Measurements from ENCODE around the gene SYT8.
"Not testable (repeated sequence)": the region's sequence is repeated elsewhere in the genome, so short reads cannot be mapped to it uniquely, and the experiment has no call there.

The SYT8 gene

DNA sequence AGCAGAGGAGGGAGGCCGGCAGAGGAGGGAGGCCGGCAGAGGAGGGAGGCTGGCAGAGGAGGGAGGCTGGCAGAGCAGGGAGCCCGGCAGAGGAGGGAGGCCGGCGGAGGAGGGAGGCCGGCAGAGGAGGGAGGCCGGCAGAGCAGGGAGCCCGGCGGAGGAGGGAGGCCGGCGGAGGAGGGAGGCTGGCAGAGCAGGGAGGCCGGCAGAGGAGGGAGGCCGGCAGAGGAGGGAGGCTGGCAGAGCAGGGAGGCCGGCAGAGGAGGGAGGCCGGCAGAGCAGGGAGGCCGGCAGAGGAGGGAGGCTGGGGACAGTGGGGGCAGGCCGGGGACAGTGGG lies 39.0 kb downstream of the SYT8 start:
- not testable (repeated sequence) for DNase-seq (ENCODE audit: low spot score)

- DNase-seq (ENCODE audit: low spot score) = not testable (repeated sequence)
Observed at GRCh38 chr11:1874441-1875092, 39.8 kb downstream of the SYT8 start.

GRCh38 chr11:1875093-1875850 lies 40.5 kb downstream of the SYT8 start:
- no peak for DNase-seq (ENCODE audit: low spot score)

GRCh38 chr11:1875851-1876301 lies 41.1 kb downstream of the SYT8 start:
- not testable (repeated sequence) for DNase-seq (ENCODE audit: low spot score)

DNA sequence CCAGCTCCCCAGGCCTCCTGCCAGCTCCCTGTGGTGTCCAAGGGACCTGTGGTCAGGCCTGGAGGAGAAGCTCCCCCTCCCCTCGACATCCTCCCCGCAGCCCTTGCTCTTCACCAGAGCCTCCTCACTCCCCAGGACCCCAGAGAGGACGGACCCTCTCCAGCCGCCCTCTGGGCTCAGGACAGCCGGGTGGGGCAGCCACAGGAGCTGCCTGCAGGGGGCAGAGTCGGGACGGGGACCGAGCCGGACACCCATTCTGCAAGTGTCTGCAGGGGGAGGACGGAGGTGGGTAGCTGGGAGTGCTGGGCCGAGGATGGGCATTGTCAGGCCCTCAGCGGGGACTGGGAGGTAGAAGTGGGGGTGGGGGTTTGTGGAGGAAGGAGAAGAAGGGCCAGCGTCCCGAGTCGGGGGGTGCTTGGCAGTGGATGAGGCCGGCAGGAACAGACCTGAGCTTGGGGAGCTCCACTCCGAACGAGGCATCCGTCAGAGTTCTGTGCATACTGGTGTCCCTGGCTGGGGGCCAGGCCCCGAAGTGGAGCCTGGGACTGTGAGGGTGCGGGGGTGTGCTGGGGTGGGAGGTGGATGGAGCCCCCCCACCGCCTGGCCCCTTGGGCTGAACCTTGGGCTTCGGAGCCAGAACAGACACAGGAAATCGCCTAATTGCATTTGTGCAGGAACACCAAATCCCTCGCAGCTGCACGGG lies 41.7 kb downstream of the SYT8 start:
- DNase-seq (ENCODE audit: low spot score) = no peak

GRCh38 chr11:1877211-1878136 lies 42.7 kb downstream of the SYT8 start:
- no peak for DNase-seq (ENCODE audit: low spot score)

DNA sequence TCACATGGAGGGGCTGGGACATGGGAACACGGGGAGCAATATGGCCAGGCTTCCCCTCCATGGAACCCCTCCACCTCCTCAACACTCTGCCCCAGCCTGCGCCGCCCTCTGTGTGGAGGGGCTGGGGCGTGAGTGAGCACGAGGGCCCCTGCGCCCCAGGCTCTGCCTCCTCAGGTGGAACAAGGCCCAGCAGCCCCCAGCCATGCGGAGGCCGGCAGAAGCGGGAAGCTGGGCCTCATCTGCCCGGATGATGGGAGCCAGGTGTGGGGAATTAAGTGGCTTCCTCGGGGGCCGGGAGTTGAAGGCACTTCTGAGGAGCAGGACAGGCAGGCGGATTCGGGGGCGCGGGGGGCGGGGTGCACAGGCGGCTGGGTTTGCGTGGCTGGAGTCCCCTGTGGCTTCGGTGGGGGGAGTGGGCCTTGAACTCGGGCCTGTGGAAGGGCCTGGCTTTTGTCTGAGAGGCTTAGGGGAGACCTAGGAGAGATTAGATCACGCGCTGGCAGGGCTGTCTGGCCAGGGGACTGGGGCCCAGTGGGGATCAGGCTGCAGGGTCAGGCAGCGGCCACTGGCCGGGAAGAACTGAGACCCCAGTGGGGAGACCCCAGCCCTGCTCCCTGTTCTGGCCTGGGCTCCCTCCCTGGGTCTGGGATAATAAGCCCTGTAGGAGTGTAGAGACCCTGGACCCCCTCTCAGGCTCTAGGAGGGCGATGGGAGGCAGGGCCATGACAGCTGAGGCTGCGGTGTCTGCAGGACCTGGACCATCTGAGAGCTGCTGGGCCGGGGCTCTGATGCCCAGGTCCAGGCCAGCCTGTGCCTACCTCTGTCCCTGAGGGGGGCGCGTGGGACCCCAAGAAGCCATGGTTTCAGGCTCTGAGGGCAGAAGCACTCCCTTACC lies 43.6 kb downstream of the SYT8 start:
- no peak for DNase-seq (ENCODE audit: low spot score)

GRCh38 chr11:1879342-1879940 lies 44.7 kb downstream of the SYT8 start:
- no peak for DNase-seq (ENCODE audit: low spot score)

GRCh38 chr11:1879941-1880720 lies 45.3 kb downstream of the SYT8 start:
- no peak for DNase-seq (ENCODE audit: low spot score)

DNA sequence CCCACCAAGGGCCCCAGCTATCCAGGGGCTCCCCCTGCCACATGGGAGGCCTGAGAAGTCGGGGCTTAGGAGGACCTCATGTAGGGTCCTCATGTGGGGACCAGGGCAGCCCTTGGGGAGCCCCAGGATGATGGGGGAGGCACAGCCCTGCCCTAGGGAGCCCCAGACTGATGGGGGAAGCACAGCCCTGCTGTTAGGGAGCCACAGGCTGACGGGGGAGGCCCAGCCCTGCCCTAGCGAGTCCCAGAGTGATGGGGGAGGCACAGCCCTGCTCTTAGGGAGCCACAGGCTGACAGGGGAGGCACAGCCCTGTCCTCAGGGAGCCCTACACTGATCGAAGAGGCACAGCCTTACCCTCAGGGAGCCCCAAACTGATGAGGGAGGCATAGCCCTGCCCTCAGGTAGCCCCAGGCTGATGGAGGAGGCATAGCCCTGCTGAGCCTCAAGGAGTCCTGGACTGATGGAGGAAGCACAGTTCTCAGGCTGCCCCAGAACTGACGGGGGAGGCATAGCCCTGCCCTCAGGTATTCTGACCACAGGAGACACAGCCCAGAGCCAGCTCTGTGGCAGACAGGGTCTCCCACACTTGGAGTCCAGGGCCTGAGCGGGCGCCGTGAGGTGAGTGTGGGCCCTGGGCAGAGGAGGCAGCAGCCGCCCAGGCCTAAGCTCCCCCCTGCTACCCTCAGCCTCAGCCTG lies 46.1 kb downstream of the SYT8 start:
- DNase-seq (ENCODE audit: low spot score) = no peak

DNA sequence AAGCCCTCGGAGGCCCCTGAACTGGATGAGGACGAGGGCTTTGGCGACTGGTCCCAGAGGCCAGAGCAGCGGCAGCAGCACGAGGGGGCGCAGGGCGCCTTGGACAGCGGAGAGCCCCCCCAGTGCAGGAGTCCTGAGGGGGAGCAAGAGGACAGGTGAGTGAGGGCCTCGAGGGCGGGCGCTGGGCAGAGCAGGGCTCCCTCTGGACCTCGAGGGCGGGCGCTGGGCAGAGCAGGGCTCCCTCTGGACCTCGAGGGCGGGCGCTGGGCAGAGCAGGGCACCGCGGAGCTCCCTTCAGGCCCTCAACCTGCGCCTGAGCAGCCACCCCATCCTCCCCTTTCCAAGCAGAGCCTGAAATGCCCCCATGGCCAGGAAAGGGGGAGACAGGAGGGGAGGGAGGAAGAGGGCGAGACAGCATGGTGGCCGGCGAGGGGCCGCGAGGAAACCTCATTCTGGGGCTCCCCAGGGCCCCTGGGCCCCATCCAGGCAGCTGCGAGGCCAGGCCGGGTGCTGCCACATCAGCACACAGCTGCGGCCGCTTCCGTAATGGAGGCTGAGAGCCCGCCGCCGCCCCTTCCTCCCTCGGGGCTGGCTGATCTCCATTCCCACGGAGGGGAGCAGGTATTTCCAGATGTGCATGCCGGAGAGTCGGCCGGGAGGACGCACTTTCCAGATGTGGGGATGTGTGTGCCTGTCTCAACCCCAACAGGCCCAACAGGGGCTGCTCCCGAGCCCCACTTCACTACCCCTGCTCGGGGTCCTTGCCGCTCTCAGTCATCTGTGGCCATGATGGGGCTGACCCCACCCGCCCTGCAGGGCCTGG lies 46.9 kb downstream of the SYT8 start:
- DNase-seq (ENCODE audit: low spot score) = no peak

DNA sequence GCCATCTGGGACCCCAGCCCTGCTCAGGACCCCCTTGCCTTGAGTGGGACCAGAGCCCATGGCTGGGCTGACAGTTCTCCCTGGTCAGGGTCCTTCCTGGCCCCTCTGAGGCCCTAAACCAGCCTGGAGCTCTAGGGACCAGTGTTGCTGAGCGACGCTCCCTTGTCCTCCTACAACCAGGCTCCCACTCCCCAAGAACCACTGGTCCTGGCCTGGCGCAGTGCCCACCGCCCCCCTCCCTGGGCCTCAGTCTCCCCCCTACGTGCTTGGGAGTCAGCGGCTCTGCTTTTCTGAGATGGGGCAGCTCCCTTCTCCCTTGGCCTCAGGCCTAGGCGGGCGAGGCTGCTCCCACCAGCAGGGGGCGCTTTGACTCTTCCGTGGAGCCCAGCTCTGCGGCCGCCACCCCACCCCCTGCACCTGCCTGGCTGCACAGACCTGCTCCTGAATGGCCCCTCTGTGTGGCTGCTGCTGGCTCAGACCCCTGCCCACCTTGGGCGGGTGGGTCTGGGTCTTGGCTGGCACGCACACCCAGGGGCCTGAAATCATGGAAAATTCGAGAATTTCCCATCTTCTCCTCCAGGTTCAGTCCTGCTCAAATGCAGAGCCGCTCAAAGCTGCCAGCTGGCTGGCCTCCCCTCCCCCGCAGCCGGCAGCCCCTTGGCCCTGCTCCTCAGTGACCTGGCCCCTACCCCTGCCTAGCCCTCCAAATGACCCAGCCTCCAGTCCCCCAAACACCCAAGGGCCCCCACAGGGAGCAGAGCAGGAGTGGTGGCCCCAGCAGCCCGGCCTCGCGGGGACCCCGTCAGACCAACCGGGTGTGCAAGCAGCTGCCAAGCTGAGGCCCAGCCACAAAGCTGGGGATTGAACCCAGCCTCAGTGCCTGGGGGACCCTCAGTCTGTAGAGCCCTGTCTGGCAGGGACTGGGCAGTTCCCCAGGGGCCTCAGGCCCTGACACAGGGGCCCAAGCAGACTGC lies 47.8 kb downstream of the SYT8 start:
- DNase-seq (ENCODE audit: low spot score) = peak; percentile 70

DNA sequence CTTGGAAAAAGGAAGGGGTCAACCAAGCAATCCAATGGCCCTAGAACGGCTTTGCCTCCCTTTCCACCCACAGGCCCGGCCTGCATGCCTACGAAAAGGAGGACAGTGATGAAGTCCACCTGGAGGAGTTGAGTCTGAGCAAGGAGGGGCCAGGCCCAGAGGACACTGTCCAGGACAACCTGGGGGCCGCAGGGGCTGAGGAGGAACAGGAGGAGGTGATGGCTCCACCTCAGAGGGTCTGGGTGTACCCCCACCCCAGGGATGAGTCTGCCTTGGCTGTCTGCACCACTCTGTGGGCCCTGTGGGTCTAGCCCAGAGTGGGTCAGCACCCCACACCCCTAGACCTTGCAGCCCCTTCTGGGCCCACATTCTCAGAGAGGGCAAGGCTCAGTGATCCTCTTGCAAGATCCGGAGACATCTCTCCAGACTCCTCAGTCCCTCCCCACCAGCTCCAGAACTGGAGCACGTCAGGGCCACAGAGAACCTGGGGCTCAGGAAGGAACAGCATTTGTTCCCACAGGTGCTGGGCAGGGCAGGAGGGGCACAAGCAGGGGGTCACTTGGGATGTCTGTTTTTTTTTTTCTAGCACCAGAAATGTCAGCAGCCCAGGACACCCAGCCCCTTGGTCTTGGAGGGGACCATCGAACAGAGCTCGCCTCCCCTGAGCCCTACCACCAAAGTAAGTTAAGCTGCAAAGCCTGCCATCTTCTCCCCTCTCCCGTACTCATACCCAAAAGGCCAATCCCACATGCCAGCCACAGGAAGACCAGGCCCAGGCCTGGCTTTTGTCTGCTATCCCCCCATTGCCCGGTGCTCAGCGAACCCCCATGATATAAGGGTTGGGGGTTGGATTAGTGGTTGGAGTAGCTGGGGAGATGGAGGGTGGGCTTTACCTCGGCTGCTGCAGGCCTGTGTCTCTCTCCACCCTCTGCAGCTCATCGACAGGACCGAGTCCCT lies 48.8 kb downstream of the SYT8 start:
- DNase-seq (ENCODE audit: low spot score) = no peak

DNA sequence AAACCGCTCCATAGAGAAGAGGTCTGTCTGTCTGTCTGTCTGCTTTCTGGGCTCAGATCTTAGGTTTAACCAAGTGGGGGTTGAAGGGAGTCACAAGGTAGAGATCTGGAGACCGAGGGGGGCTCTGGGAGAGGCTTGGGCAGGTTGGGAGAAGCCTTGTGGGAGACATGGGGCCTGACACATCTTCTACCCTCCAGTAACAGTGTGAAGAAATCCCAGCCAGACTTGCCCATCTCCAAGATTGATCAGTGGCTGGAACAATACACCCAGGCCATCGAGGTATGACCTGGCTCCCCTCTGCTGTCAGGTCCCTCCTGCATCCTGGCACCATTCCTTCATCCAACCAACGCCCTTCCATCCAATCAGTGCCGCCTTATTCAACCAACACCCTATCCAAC lies 49.5 kb downstream of the SYT8 start:
- DNase-seq (ENCODE audit: low spot score) = no peak

- DNase-seq (ENCODE audit: low spot score) = not testable (repeated sequence)
Observed at GRCh38 chr11:1886551-1886950, 51.8 kb downstream of the SYT8 start.
